Activated CD4-positive, CD25-positive, alpha-beta regulatory T cell treated with anti-CD3 and anti-CD28 coated beads, Interleukin-2, amount 50 U/mL, for 24 hours (primary cell): ENCODE data around the gene RFX3.

ENCODE experiments used
- ATAC-seq, 2 donors: fragments of 150-1000 bp; cut with Tn5 transposase; one replicate each; pipeline ENCODE4 v1.10.0; 2021; ENCODE audit warnings: mild to moderate bottlenecking in 1 of 2, moderate library complexity in 1 of 2

RFX3 gene

GRCh38 chr9:3431890-3432289 lies 93.9 kb downstream of the RFX3 start:
- ATAC-seq = no peak

- no peak for ATAC-seq
Measured at GRCh38 chr9:3419893-3420292, 105.9 kb downstream of the RFX3 start.

GRCh38 chr9:3415906-3416305 lies 109.9 kb downstream of the RFX3 start:
- no peak for ATAC-seq

GRCh38 chr9:3413984-3414383 lies 111.8 kb downstream of the RFX3 start:
- ATAC-seq = no peak

- no peak for ATAC-seq
Measured at GRCh38 chr9:3410461-3410860, 115.3 kb downstream of the RFX3 start.

- no peak for ATAC-seq
Measured at GRCh38 chr9:3409453-3409852, 116.3 kb downstream of the RFX3 start.

- peak; percentile 98 for ATAC-seq
Measured at GRCh38 chr9:3403315-3403714, 122.5 kb downstream of the RFX3 start.

GRCh38 chr9:3401221-3401954 lies 124.4 kb downstream of the RFX3 start:
- ATAC-seq = peak; percentile 16 to 22

GRCh38 chr9:3398232-3398648 lies 127.6 kb downstream of the RFX3 start:
- ATAC-seq = peak; percentile 52 to 60

GRCh38 chr9:3397766-3398165 lies 128.0 kb downstream of the RFX3 start:
- ATAC-seq = no peak

GRCh38 chr9:3391414-3391813 lies 134.4 kb downstream of the RFX3 start:
- ATAC-seq = no peak

GRCh38 chr9:3386753-3387152 lies 139.0 kb downstream of the RFX3 start:
- no peak for ATAC-seq

- peak; percentile 100 for ATAC-seq
Measured at GRCh38 chr9:3385871-3386270, 139.9 kb downstream of the RFX3 start.

- no peak for ATAC-seq
Measured at GRCh38 chr9:3371842-3372241, 154.0 kb downstream of the RFX3 start.

- no peak for ATAC-seq
Measured at GRCh38 chr9:3370715-3371114, 155.1 kb downstream of the RFX3 start.

- no peak for ATAC-seq
Measured at GRCh38 chr9:3367185-3367584, 158.6 kb downstream of the RFX3 start.

GRCh38 chr9:3361689-3362392 lies 164.0 kb downstream of the RFX3 start:
- no peak for ATAC-seq

GRCh38 chr9:3361116-3361515 lies 164.7 kb downstream of the RFX3 start:
- no peak for ATAC-seq

GRCh38 chr9:3360245-3360644 lies 165.6 kb downstream of the RFX3 start:
- ATAC-seq = no peak

- no peak for ATAC-seq
Measured at GRCh38 chr9:3359778-3360177, 166.0 kb downstream of the RFX3 start.

- ATAC-seq = no peak
Measured at GRCh38 chr9:3359048-3359692, 166.6 kb downstream of the RFX3 start.

GRCh38 chr9:3348169-3348568 lies 177.6 kb downstream of the RFX3 start:
- ATAC-seq = no peak

GRCh38 chr9:3346549-3346948 lies 179.3 kb downstream of the RFX3 start:
- no peak for ATAC-seq

- ATAC-seq = no peak
Measured at GRCh38 chr9:3343671-3344070, 182.1 kb downstream of the RFX3 start.
